HFF-Myc (cell line): ENCODE data around the gene SCMH1.
"Not testable (repeated sequence)": the region's sequence is repeated elsewhere in the genome, so short reads cannot be mapped to it uniquely, and the experiment has no call there.

Experiments used
- DNase-seq: peaks from one replicate; pipeline ENCODE4 v3.0.0-alpha.2; 2011; ENCODE audit warnings: low read depth; ENCODE audit errors: extremely low read depth
- H3K4me3 ChIP-seq: replicated peaks from 2 replicates; pipeline ENCODE4 v1.5.1; 2011; ENCODE audit warnings: low read depth, mild to moderate bottlenecking, control low read depth, low read length
- CTCF ChIP-seq: IDR thresholded peaks from 2 replicates; pipeline ENCODE4 v1.5.1; 2012; ENCODE audit warnings: mild to moderate bottlenecking, low read depth, low read length, control low read depth; ENCODE audit errors: missing control alignments

The SCMH1 gene

GRCh38 chr1:41144285-41144684 is 97.8 kb downstream of the SCMH1 start:
- no peak for DNase-seq
- TF ChIP-seq CTCF: no peak
- no peak overlapping the region for H3K4me3 ChIP-seq

GRCh38 chr1:41138549-41138948 is 103.6 kb downstream of the SCMH1 start:
- no peak for TF ChIP-seq CTCF
- no peak overlapping the region for H3K4me3 ChIP-seq
- no peak for DNase-seq

GRCh38 chr1:41135196-41135947 is 106.7 kb downstream of the SCMH1 start:
- TF ChIP-seq CTCF: no peak
- DNase-seq: no peak
- H3K4me3 ChIP-seq: no peak overlapping the region

- H3K4me3 ChIP-seq, DNase-seq: not testable (repeated sequence)
Measured at GRCh38 chr1:41134325-41134724, 107.8 kb downstream of the SCMH1 start.

GRCh38 chr1:41122851-41123518 is 119.1 kb downstream of the SCMH1 start:
- peak; percentile 66 for DNase-seq
- no peak overlapping the region for H3K4me3 ChIP-seq
- peak; percentile 57 for TF ChIP-seq CTCF

- no peak overlapping the region for H3K4me3 ChIP-seq
- DNase-seq: no peak
- no peak for TF ChIP-seq CTCF
Measured at GRCh38 chr1:41122148-41122547, 120.0 kb downstream of the SCMH1 start.

- no peak for DNase-seq
- TF ChIP-seq CTCF: no peak
- H3K4me3 ChIP-seq: no peak overlapping the region
Measured at GRCh38 chr1:41118645-41119044, 123.5 kb downstream of the SCMH1 start.

- H3K4me3 ChIP-seq, DNase-seq: not testable (repeated sequence)
Measured at GRCh38 chr1:41117241-41117640, 124.9 kb downstream of the SCMH1 start.
